Measurements from ENCODE around the gene ARAP3. TPM values are rescaled to one million over a fixed set of nuclear protein-coding genes. Genes with fewer than 3 reads are reported as not detected.

Gene ARAP3
- total RNA-seq, 1 experiment from 2014 or later = 15.1 TPM

DNA sequence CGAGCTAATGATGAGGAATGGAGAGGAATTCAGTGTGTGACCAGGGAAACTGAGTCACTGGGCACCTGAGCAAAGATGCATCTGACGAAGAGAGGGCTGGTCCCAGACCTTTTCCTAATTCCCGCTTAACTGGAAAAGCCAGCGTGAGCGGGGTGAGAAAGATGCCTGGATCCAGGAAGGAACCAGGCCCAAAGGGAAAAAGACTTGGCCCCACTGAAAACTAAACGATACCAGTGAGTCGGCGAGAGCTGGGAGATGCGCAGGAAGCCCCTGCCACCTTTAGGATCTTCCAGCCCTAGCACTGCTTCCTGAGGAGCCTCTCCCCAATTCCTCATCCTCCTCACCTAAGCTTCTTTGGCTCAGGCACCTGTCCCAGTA, 30.3 kb downstream of the ARAP3 start:
- Histone ChIP-seq H2AFZ (ENCODE audit: low read depth, low read length, poor library complexity, severe bottlenecking) (no peak overlapping the region), H3K36me3 (ENCODE audit: control insufficient read depth in 1 of 2, insufficient read depth in 2 of 2, low read length in 2 of 2) (peaks cover under 1 to 2% of the 10 kb centered on the region in 2 experiments; a peak in 2 of 4 replicates), H3K27ac (ENCODE audit: low read depth, low read length) (no peak overlapping the region; the same call in 1 of the 2 replicates), H3K9ac (ENCODE audit: low read length) (peak overlapping the region; percentile 71), H3K4me1 (ENCODE audit: control insufficient read depth in 1 of 2, insufficient read depth in 2 of 2, low read length in 2 of 2) (peaks cover 0 to 18% of the 10 kb centered on the region in 2 experiments; a peak in 2 of 4 replicates), H3K4me3 (replicated peaks in 1 of 2; ENCODE audit: low read depth in 1 of 2, low read length in 2 of 2) (peak overlapping the region; percentile 77 to 78), H3K27me3 (ENCODE audit: insufficient read depth, low read length) (no peaks in the 10 kb centered on the region), H3K9me3 (ENCODE audit: control insufficient read depth in 1 of 2, insufficient read depth in 1 of 2, low read depth in 1 of 2, low read length in 2 of 2) (no peaks in the 10 kb centered on the region), H3K4me2 (ENCODE audit: low read length) (peak overlapping the region; percentile 97), H3K79me2 (ENCODE audit: insufficient read depth, low read length) (no peaks in the 10 kb centered on the region), H4K20me1 (ENCODE audit: insufficient read depth) (no peaks in the 10 kb centered on the region), H3K9me2 (ENCODE audit: insufficient read depth) (no peaks in the 10 kb centered on the region)
- TSS peak; percentile 60 for BruUV-seq (replicated peaks)
- CTCF ChIA-PET = interaction anchor here (1.2 to 1.7 kb wide), 3 partner anchors 13 to 317 kb away, joined by 3 to 5 read pairs (median 5); partner anchors contain the start of genes DIAPH1 and RNF14
- 0 out of 2 replicates have a peak, but pooled peaks have one; percentile 3 for ATAC-seq
- RAD21 ChIA-PET (ENCODE audit: low non-redundant PET in 1 of 2, low total read pairs in 2 of 2, uncharacterized antibody in 2 of 2, unreplicated experiment in 2 of 2) = no interaction called here
- POLR2A ChIA-PET = interaction anchor here (1.6 kb wide), 1 partner anchor 15 kb away, joined by 6 read pairs; the partner anchor contains the start of genes HDAC3 and RELL2
- TF ChIP-seq YY1 (IDR thresholded peaks at IDR 0.05; ENCODE audit: extremely low read depth, insufficient replicate concordance, low read depth, low read length) (no peak), RAD21 (IDR thresholded peaks at IDR 0.05; ENCODE audit: low read depth) (no peak), JUND (IDR thresholded peaks at IDR 0.05) (no peak), CBX3 (IDR thresholded peaks at IDR 0.05; ENCODE audit: low read depth) (no peak)
- TF ChIP-seq, protein P1, sequence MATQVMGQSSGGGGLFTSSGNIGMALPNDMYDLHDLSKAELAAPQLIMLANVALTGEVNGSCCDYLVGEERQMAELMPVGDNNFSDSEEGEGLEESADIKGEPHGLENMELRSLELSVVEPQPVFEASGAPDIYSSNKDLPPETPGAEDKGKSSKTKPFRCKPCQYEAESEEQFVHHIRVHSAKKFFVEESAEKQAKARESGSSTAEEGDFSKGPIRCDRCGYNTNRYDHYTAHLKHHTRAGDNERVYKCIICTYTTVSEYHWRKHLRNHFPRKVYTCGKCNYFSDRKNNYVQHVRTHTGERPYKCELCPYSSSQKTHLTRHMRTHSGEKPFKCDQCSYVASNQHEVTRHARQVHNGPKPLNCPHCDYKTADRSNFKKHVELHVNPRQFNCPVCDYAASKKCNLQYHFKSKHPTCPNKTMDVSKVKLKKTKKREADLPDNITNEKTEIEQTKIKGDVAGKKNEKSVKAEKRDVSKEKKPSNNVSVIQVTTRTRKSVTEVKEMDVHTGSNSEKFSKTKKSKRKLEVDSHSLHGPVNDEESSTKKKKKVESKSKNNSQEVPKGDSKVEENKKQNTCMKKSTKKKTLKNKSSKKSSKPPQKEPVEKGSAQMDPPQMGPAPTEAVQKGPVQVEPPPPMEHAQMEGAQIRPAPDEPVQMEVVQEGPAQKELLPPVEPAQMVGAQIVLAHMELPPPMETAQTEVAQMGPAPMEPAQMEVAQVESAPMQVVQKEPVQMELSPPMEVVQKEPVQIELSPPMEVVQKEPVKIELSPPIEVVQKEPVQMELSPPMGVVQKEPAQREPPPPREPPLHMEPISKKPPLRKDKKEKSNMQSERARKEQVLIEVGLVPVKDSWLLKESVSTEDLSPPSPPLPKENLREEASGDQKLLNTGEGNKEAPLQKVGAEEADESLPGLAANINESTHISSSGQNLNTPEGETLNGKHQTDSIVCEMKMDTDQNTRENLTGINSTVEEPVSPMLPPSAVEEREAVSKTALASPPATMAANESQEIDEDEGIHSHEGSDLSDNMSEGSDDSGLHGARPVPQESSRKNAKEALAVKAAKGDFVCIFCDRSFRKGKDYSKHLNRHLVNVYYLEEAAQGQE (IDR thresholded peaks at IDR 0.05; ENCODE audit: low read depth) = no peak
- TF ChIP-seq, protein P2, sequence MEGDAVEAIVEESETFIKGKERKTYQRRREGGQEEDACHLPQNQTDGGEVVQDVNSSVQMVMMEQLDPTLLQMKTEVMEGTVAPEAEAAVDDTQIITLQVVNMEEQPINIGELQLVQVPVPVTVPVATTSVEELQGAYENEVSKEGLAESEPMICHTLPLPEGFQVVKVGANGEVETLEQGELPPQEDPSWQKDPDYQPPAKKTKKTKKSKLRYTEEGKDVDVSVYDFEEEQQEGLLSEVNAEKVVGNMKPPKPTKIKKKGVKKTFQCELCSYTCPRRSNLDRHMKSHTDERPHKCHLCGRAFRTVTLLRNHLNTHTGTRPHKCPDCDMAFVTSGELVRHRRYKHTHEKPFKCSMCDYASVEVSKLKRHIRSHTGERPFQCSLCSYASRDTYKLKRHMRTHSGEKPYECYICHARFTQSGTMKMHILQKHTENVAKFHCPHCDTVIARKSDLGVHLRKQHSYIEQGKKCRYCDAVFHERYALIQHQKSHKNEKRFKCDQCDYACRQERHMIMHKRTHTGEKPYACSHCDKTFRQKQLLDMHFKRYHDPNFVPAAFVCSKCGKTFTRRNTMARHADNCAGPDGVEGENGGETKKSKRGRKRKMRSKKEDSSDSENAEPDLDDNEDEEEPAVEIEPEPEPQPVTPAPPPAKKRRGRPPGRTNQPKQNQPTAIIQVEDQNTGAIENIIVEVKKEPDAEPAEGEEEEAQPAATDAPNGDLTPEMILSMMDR (IDR thresholded peaks at IDR 0.05 in 2 of 3, conservative IDR thresholded peaks at IDR 0.05 in 1 of 3; ENCODE audit: borderline replicate concordance in 1 of 3, insufficient read depth in 1 of 3, low read depth in 2 of 3, low read length in 2 of 3) = no peak
- TF ChIP-seq, protein P3, sequence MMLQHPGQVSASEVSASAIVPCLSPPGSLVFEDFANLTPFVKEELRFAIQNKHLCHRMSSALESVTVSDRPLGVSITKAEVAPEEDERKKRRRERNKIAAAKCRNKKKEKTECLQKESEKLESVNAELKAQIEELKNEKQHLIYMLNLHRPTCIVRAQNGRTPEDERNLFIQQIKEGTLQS (IDR thresholded peaks at IDR 0.05) = no peak
- intact Hi-C loops (cut with micrococcal nuclease) = no loop called here
- no peak for DNase-seq (ENCODE audit: low read depth, low spot score)
